Measurements from ENCODE around the gene UBL5.

- TF ChIP-seq CTCF (IDR thresholded peaks at IDR 0.05; ENCODE audit: low read depth, low read length, poor library complexity, severe bottlenecking) (peak; percentile 86), EZH2phosphoT487 (IDR thresholded peaks at IDR 0.05; ENCODE audit: borderline replicate concordance, low read length) (no peak)
These were observed 31.5 kb upstream of the UBL5 start for GRCh38 chr19:9796113-9796773.

Data from DOHH2 (cell line).